PFSK-1 (cell line): ENCODE data around the gene KIT.

ENCODE experiments used
- FOXP2 ChIP-seq: optimal IDR thresholded peaks from 2 replicates; pipeline ENCODE3; 2011; ENCODE audit warnings: borderline replicate concordance, control low read depth, inconsistent platforms; ENCODE audit not compliant: insufficient read depth; ENCODE audit errors: extremely low read length, extremely low read depth
- POLR2AphosphoS5 ChIP-seq: IDR thresholded peaks from 2 replicates; pipeline ENCODE4 v1.6.1; 2012; ENCODE audit warnings: low read depth, mild to moderate bottlenecking, control low read depth, low read length, moderate library complexity
- REST ChIP-seq, 2 experiments: IDR thresholded peaks; 2 replicates each; pipeline versions ENCODE4 v1.6.1 to v1.8.0; 2011 to 2012; ENCODE audit warnings: low read depth in 2 of 2, low read length in 2 of 2, control low read depth in 1 of 2, inconsistent platforms in 1 of 2, mild to moderate bottlenecking in 1 of 2, moderate library complexity in 1 of 2; ENCODE audit not compliant: insufficient read depth in 1 of 2
- SIN3A ChIP-seq: IDR thresholded peaks from 2 replicates; pipeline ENCODE4 v1.6.1; 2012; ENCODE audit warnings: mild to moderate bottlenecking, low read length, moderate library complexity, borderline replicate concordance; ENCODE audit not compliant: insufficient read depth
- TAF1 ChIP-seq: IDR thresholded peaks from 2 replicates; pipeline ENCODE4 v1.6.1; 2012; ENCODE audit warnings: low read length, control low read depth, borderline replicate concordance; ENCODE audit not compliant: insufficient read depth

DNA sequence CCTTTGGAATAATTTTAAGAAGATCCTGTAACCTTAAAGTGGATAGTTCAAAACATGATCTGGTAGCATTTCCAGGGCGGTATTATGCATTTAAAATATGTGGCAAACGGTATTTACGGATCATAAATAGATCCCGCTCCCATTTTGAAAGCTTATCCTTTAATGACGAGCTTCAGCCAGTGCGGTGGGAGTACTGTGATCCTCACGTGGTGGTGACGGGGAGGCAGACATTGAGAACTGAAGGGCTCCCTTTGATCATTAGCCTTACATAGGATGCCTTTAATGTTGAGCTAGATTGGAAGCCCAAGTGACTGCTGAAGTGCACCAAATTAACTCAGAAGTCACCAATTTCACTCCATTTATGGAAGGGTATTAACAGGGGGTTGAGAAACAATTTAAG is 56.9 kb downstream of the KIT start:
- TF ChIP-seq TAF1, result no peak
- no peak for TF ChIP-seq REST (IDR thresholded peaks at IDR 0.05; ENCODE audit: insufficient read depth in 1 of 2, low read depth in 2 of 2, low read length in 2 of 2)
- no peak for TF ChIP-seq POLR2AphosphoS5
- TF ChIP-seq SIN3A, result no peak
- TF ChIP-seq FOXP2, result no peak
